NT2/D1 (cell line): ENCODE data around the gene PARP8.
A peak's percentile ranks its signal among the peaks of the same experiment; 100 is the strongest.
"Not testable (repeated sequence)": the region's sequence is repeated elsewhere in the genome, so short reads cannot be mapped to it uniquely, and the experiment has no call there.

Experiments
- DNase-seq: peaks from one replicate; pipeline ENCODE4 v3.0.0-alpha.2; 2011; ENCODE audit warnings: low read depth, low spot score
- H3K27me3 ChIP-seq: 2 replicates; pipeline ENCODE4 v1.6.0; 2011; ENCODE audit warnings: mild to moderate bottlenecking; ENCODE audit not compliant: insufficient read length, insufficient read depth
- H3K36me3 ChIP-seq: 2 replicates; pipeline ENCODE4 v1.6.1; 2011; ENCODE audit warnings: mild to moderate bottlenecking, low read length, mixed read lengths; ENCODE audit not compliant: insufficient read depth, insufficient read length
- H3K4me1 ChIP-seq: 2 replicates; pipeline ENCODE4 v1.5.1; 2011; ENCODE audit not compliant: insufficient read depth, insufficient read length
- H3K4me3 ChIP-seq: 2 replicates; pipeline ENCODE4 v1.5.1; 2011; ENCODE audit warnings: low read depth; ENCODE audit not compliant: insufficient read length
- H3K9ac ChIP-seq: 2 replicates; pipeline ENCODE4 v1.6.0; 2011; ENCODE audit warnings: low read depth; ENCODE audit not compliant: insufficient read length
- H3K9me3 ChIP-seq: 2 replicates; pipeline ENCODE4 v1.5.1; 2011; ENCODE audit warnings: mild to moderate bottlenecking, low read length; ENCODE audit not compliant: insufficient read depth
- SUZ12 ChIP-seq: IDR thresholded peaks from 2 replicates; pipeline ENCODE4 v1.6.1; 2011; ENCODE audit not compliant: insufficient read length, insufficient read depth; ENCODE audit errors: extremely low read depth
- YY1 ChIP-seq: IDR thresholded peaks from 2 replicates; pipeline ENCODE4 v1.6.1; 2011; ENCODE audit not compliant: insufficient read length, insufficient read depth
- ZNF274 ChIP-seq: IDR thresholded peaks from 2 replicates; pipeline ENCODE4 v1.6.1; 2011; ENCODE audit warnings: mild to moderate bottlenecking, low read depth, low read length

The PARP8 gene

DNA sequence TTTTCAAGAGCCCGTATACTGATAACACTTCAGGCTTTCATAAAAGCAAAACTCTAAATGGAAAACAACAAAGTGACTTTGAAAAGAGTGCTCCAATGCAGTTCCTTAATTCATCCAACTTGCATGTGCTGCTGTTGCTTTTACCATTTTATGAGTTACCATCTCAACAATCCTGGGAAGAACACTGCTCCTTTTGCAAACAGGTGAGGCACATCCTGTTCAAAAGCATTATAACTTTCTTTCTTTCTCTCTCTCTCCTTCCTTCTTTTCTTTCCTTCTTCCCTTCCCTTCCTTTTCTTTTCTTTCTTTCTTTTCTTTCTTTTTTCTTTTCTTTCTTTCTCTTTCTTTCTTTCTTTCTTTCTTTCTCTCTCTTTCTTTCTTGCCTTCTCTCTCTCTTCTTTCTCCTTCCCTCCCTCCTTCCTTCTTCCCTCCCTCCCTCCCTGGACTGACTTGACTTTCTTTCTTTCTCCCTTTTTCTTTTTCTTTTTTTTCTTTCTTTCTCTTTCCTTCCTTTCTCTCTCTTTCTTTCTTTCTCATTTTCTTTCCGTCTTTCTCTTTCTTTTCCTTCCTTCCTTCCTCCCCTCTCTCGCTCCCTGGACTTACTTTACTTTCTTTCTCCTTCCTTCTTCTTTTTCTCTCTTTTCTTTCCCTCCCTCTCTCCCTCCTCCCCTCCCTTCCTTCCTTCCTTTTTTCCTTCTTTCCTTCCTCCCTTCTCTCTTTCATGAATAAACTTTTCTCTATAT lies 11.2 kb upstream of the PARP8 start:
- Histone ChIP-seq H3K36me3 (no peaks in the 10 kb centered on the region), H3K4me3 (no peak overlapping the region), H3K27me3 (no peaks in the 10 kb centered on the region), H3K4me1 (no peaks in the 10 kb centered on the region), H3K9me3 (no peaks in the 10 kb centered on the region), H3K9ac (no peak overlapping the region)
- TF ChIP-seq YY1 = no peak
- TF ChIP-seq ZNF274 = no peak
- no peak for TF ChIP-seq SUZ12
- DNase-seq = no peak

GRCh38 chr5:50655810-50656205 lies 10.6 kb upstream of the PARP8 start:
- Histone ChIP-seq H3K27me3 (no peaks in the 10 kb centered on the region), H3K9me3 (no peaks in the 10 kb centered on the region), H3K9ac (no peak overlapping the region), H3K4me3 (no peak overlapping the region), H3K36me3 (no peaks in the 10 kb centered on the region), H3K4me1 (no peaks in the 10 kb centered on the region)
- DNase-seq = no peak
- TF ChIP-seq ZNF274 (no peak), SUZ12 (no peak), YY1 (no peak)

GRCh38 chr5:50657044-50657443 lies 9.4 kb upstream of the PARP8 start:
- no peak for TF ChIP-seq YY1
- TF ChIP-seq SUZ12 = no peak
- TF ChIP-seq ZNF274 = no peak
- no peak for DNase-seq
- Histone ChIP-seq H3K4me1 (no peaks in the 10 kb centered on the region), H3K9me3 (no peaks in the 10 kb centered on the region), H3K4me3 (no peak overlapping the region), H3K36me3 (no peaks in the 10 kb centered on the region), H3K27me3 (no peaks in the 10 kb centered on the region), H3K9ac (no peak overlapping the region)

- no peaks in the 10 kb centered on the region for H3K4me1 ChIP-seq
- H3K9ac ChIP-seq = no peak overlapping the region
- TF ChIP-seq ZNF274 (no peak), SUZ12 (no peak), YY1 (no peak)
- no peaks in the 10 kb centered on the region for H3K27me3 ChIP-seq
- no peaks in the 10 kb centered on the region for H3K36me3 ChIP-seq
- DNase-seq = no peak
- H3K4me3 ChIP-seq = no peak overlapping the region
- H3K9me3 ChIP-seq = no peaks in the 10 kb centered on the region
These were observed 8.2 kb upstream of the PARP8 start for GRCh38 chr5:50658246-50658645.

DNA sequence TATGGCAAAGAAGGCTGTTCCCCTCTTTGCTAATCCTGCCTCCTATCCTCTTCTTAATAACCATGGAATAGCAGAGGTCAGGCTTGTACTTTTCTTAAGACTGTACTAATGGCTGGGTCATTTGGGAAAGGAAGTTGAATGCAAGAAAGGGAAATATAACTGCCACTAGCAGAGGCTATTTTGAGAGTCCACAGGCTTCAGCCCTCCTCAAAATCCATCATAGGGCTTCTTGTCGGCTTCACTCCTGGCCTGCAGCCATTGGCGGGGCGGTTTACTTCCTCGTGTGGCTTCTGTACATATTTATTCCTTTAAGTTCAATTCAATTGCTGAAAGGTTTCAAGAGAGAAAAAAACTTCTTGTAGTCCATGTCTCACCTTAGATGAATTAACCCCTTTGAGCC lies 2.8 kb upstream of the PARP8 start:
- Histone ChIP-seq H3K4me1 (no peaks in the 10 kb centered on the region), H3K9me3 (no peaks in the 10 kb centered on the region), H3K4me3 (no peak overlapping the region), H3K27me3 (peaks cover 10% of the 10 kb centered on the region), H3K36me3 (no peaks in the 10 kb centered on the region), H3K9ac (no peak overlapping the region)
- no peak for DNase-seq
- no peak for TF ChIP-seq SUZ12
- TF ChIP-seq YY1 = no peak
- no peak for TF ChIP-seq ZNF274

GRCh38 chr5:50665091-50665490 lies 1.3 kb upstream of the PARP8 start:
- no peak for DNase-seq
- Histone ChIP-seq H3K4me1 (no peaks in the 10 kb centered on the region), H3K4me3 (no peak overlapping the region), H3K9me3 (no peaks in the 10 kb centered on the region), H3K27me3 (peaks cover 10% of the 10 kb centered on the region), H3K9ac (no peak overlapping the region), H3K36me3 (no peaks in the 10 kb centered on the region)
- TF ChIP-seq SUZ12 (no peak), ZNF274 (no peak), YY1 (no peak)

GRCh38 chr5:50665761-50666202 lies 655 bp upstream of the PARP8 start:
- not testable (repeated sequence) for H3K4me3 ChIP-seq, H3K36me3 ChIP-seq

GRCh38 chr5:50667023-50667652 lies 701 bp downstream of the PARP8 start:
- H3K9ac ChIP-seq = peak overlapping the region; percentile 82
- H3K27me3 ChIP-seq = peaks cover 10% of the 10 kb centered on the region
- H3K4me1 ChIP-seq = no peaks in the 10 kb centered on the region
- H3K36me3 ChIP-seq = no peaks in the 10 kb centered on the region
- H3K9me3 ChIP-seq = no peaks in the 10 kb centered on the region
- DNase-seq = peak; percentile 28
- H3K4me3 ChIP-seq = peak overlapping the region; percentile 66
- TF ChIP-seq ZNF274 (no peak), YY1 (no peak)

More at GRCh38 chr5:50665761-50666202, 655 bp upstream of the PARP8 start:
- not testable (repeated sequence) for H3K27me3 ChIP-seq, H3K9ac ChIP-seq, H3K4me1 ChIP-seq, H3K9me3 ChIP-seq, DNase-seq
